HepG2 (cell line): ENCODE data around the gene NAV2. TPM values are rescaled to one million over a fixed set of nuclear protein-coding genes. Genes with fewer than 3 reads are reported as not detected.

ENCODE experiments used
- ATAC-seq: fragments of 200-7000 bp; cut with Tn5 transposase; 3 replicates; pipeline ENCODE4 v1.9.1; 2020; ENCODE audit warnings: mild to moderate bottlenecking, moderate library complexity
- BruUV-seq: library from RNA; stranded (reverse); fragments of 400-500 nt; replicated peaks from 2 replicates; lab custom pipeline; 2021; lab: Mats Ljungman, UMichigan
- CTCF ChIA-PET: fragments of 300-600 bp; formaldehyde crosslinking; extraction: SDS; loops from one replicate; lab custom pipeline; 2021; ENCODE audit warnings: low total read pairs, inconsistent platforms, low intra/inter-chr PET ratio; lab: Yijun Ruan, JAX
- POLR2A ChIA-PET: fragments of 350-600 bp; sonication (Branson Sonifier 250); formaldehyde crosslinking; loops from one replicate; lab custom pipeline; 2020; ENCODE audit warnings: antibody characterized with exemption, inconsistent platforms; lab: Yijun Ruan, JAX
- DNase-seq: peaks from one replicate; pipeline ENCODE4 v3.0.0-alpha.2; 2015; ENCODE audit warnings: low spot score
- FAIRE-seq: peaks from 3 replicates; lab custom pipeline; 2011; peaks lifted over from hg19 to GRCh38; lab: Jason Lieb, UNC
- H2AFZ ChIP-seq: one replicate; pipeline ENCODE4 v1.6.1; 2011; ENCODE audit warnings: low read length, inconsistent platforms
- H3K27ac ChIP-seq: fragments of 300-600 bp; 3 replicates; pipeline ENCODE4 v1.8.0; 2011; ENCODE audit warnings: mixed run types, mild to moderate bottlenecking, mixed read lengths, low read length, inconsistent platforms; ENCODE audit not compliant: insufficient read depth; ENCODE audit errors: extremely low read length
- H3K27me3 ChIP-seq, 2 experiments: fragments of 200-600 bp in 1 of 2; 2 replicates in 1 of 2; 3 replicates in 1 of 2; pipeline versions ENCODE4 v1.6.0 to v1.8.0; 2011; ENCODE audit warnings: low read length in 2 of 2, mild to moderate bottlenecking in 2 of 2, moderate library complexity in 2 of 2, inconsistent platforms in 1 of 2; ENCODE audit not compliant: insufficient read depth in 2 of 2, control insufficient read depth in 1 of 2
- H3K36me3 ChIP-seq, 2 experiments: fragments of 200-600 bp in 1 of 2; replicated peaks in 1 of 2; 2 replicates in 1 of 2; 3 replicates in 1 of 2; pipeline versions ENCODE4 v1.5.1 to v1.8.0; 2011; ENCODE audit warnings: low read length in 2 of 2, inconsistent platforms in 1 of 2; ENCODE audit not compliant: insufficient read depth in 2 of 2, control insufficient read depth in 1 of 2
- H3K4me1 ChIP-seq: 2 replicates; pipeline ENCODE4 v1.5.1; 2012; ENCODE audit warnings: low read length, inconsistent platforms; ENCODE audit not compliant: insufficient read depth
- H3K4me2 ChIP-seq: 2 replicates; pipeline ENCODE4 v1.6.0; 2011; ENCODE audit warnings: low read depth, low read length, inconsistent platforms
- H3K4me3 ChIP-seq, 3 experiments: fragments of 200-600 bp in 1 of 3; sonication (generic), shearing (Covaris generic) in 1 of 3; replicated peaks in 1 of 3; 2 replicates each; pipeline ENCODE4 v1.5.1; 2011 to 2016; ENCODE audit warnings: low read length in 3 of 3, inconsistent platforms in 2 of 3, low read depth in 2 of 3, mild to moderate bottlenecking in 2 of 3, control low read depth in 1 of 3, mixed read lengths in 1 of 3; ENCODE audit not compliant: insufficient read depth in 1 of 3
- H3K79me2 ChIP-seq: one replicate; pipeline ENCODE4 v1.6.1; 2011; ENCODE audit warnings: low read length, inconsistent platforms; ENCODE audit not compliant: insufficient read depth
- H3K9ac ChIP-seq: 2 replicates; pipeline ENCODE4 v1.6.0; 2011; ENCODE audit warnings: mild to moderate bottlenecking, low read depth, low read length, inconsistent platforms; ENCODE audit not compliant: insufficient read depth
- H3K9me3 ChIP-seq: 2 replicates; pipeline ENCODE4 v1.5.1; 2012; ENCODE audit warnings: mild to moderate bottlenecking, low read length
- H4K20me1 ChIP-seq: 2 replicates; pipeline ENCODE4 v1.6.0; 2011; ENCODE audit warnings: inconsistent platforms, mild to moderate bottlenecking, low read length, moderate library complexity; ENCODE audit not compliant: insufficient read depth
- ATF7-NPFF ChIP-seq: sonication (generic); formaldehyde crosslinking; IDR thresholded peaks from 2 replicates; pipeline ENCODE4 v1.8.1; 2023; ENCODE audit warnings: mild to moderate bottlenecking, low read depth, missing genetic modification reagents, moderate library complexity
- HIC2 ChIP-seq: sonication (generic); formaldehyde crosslinking; IDR thresholded peaks from 2 replicates; pipeline ENCODE4 v1.9.0; 2022; ENCODE audit warnings: low read depth, missing genetic modification reagents
- HNF1A ChIP-seq, 2 experiments: sonication (generic) in 1 of 2; formaldehyde crosslinking in 1 of 2; IDR thresholded peaks; 2 replicates each; pipeline versions ENCODE4 v1.4.0 to v1.6.1; 2016 to 2020; ENCODE audit warnings: borderline replicate concordance in 1 of 2, low read depth in 1 of 2, mild to moderate bottlenecking in 1 of 2, missing genetic modification reagents in 1 of 2
- IRF1 ChIP-seq: sonication (generic); formaldehyde crosslinking; IDR thresholded peaks from 2 replicates; pipeline ENCODE4 v1.4.0; 2020; ENCODE audit warnings: low read depth, mild to moderate bottlenecking, missing genetic modification reagents
- NFE2 ChIP-seq: sonication (generic); formaldehyde crosslinking; IDR thresholded peaks from 2 replicates; pipeline ENCODE4 v1.4.0; 2020; ENCODE audit warnings: missing genetic modification reagents
- NFKB2 ChIP-seq: sonication (generic); formaldehyde crosslinking; IDR thresholded peaks from 2 replicates; pipeline ENCODE4 v1.4.0; 2020; ENCODE audit warnings: missing genetic modification reagents, borderline replicate concordance
- SP5 ChIP-seq: IDR thresholded peaks from 2 replicates; pipeline ENCODE4 v1.6.1; 2016; ENCODE audit warnings: low read depth, borderline replicate concordance
- SUZ12 ChIP-seq: fragments of 150-350 bp; IDR thresholded peaks from 2 replicates; pipeline ENCODE4 v1.6.1; 2014; ENCODE audit warnings: low read depth, low read length
- ZFP1 ChIP-seq: IDR thresholded peaks from 2 replicates; pipeline ENCODE4 v1.6.1; 2016
- ZNF18 ChIP-seq: sonication (generic); formaldehyde crosslinking; IDR thresholded peaks from 2 replicates; pipeline ENCODE4 v1.8.0; 2022; ENCODE audit warnings: mild to moderate bottlenecking, missing genetic modification reagents; ENCODE audit not compliant: insufficient replicate concordance
- ZNF572 ChIP-seq: sonication (generic); formaldehyde crosslinking; IDR thresholded peaks from 2 replicates; pipeline ENCODE4 v1.5.1; 2020; ENCODE audit warnings: mild to moderate bottlenecking, missing genetic modification reagents
- ZNF704 ChIP-seq: sonication (generic); formaldehyde crosslinking; IDR thresholded peaks from 2 replicates; pipeline ENCODE4 v1.8.1; 2023; ENCODE audit warnings: mild to moderate bottlenecking, inconsistent platforms, moderate library complexity, missing genetic modification reagents, borderline replicate concordance
- ZSCAN9 ChIP-seq: IDR thresholded peaks from 2 replicates; pipeline ENCODE4 v1.6.1; 2016; ENCODE audit warnings: borderline replicate concordance
- WGBS: methylation state at CpG from one replicate; pipeline ENCODE4 v1.1.6; 2017; ENCODE audit warnings: low lambda C conversion rate; 5-methylcytosine and 5-hydroxymethylcytosine counted together
- in situ Hi-C: cut with HindIII; loops from 2 replicates; pipeline ENCODE4 v1.10.0; 2017; ENCODE audit warnings: low pct_unique_long_range_greater_than_20kb; ENCODE audit not compliant: extremely low pct_ligation_motif_present
- intact Hi-C: fragments of 100-400 bp; cut with micrococcal nuclease; formaldehyde crosslinking; loops from one replicate; pipeline ENCODE4 v1.10.0; 2022; ENCODE audit not compliant: unreplicated experiment
- polyA plus RNA-seq, 8 experiments: library from polyadenylated mRNA; depleted of rRNA in 3 of 8; stranded (reverse) in 7 of 8; unstranded in 1 of 8; fragments of >200 nt; fragmentation: Illumina TruSeq in 4 of 8; extraction: Trizol in 4 of 8; gene quantifications; 2 replicates each; pipeline versions ENCODE4 v1.2.1 to v1.2.3, GENCODE V29; 2011 to 2016; ENCODE audit warnings: low read depth in 4 of 8, missing spikeins in 1 of 8, mixed read lengths in 1 of 8; ENCODE audit not compliant: insufficient read depth in 1 of 8
- total RNA-seq, 5 experiments: library from RNA; depleted of rRNA; stranded (reverse); fragments of >200 nt; fragmentation: Illumina TruSeq; extraction: Trizol; gene quantifications; 2 replicates each; pipeline ENCODE4 v1.2.3, GENCODE V29; 2016; ENCODE audit warnings: low read depth in 1 of 5

NAV2 gene
- total and polyA plus RNA-seq, 2 of the 13 experiments (the other 11 are each of a cell fraction or from before 2014, with no cell fraction given): 9.3 to 34.6 TPM

GRCh38 chr11:19673924-19674729 lies 38.5 kb upstream of the NAV2 start:
- Histone ChIP-seq H3K79me2 (no peaks in the 10 kb centered on the region), H3K4me3 (no peak overlapping the region), H3K4me1 (no peaks in the 10 kb centered on the region), H3K4me2 (no peak overlapping the region), H2AFZ (no peak overlapping the region), H3K27ac (no peak overlapping the region), H3K9me3 (no peaks in the 10 kb centered on the region), H3K27me3 (peaks cover 0 to 42% of the 10 kb centered on the region in 2 experiments; a peak in 4 of 5 replicates), H4K20me1 (no peaks in the 10 kb centered on the region), H3K9ac (no peak overlapping the region), H3K36me3 (no peaks in the 10 kb centered on the region)
- DNase-seq: no peak
- 7% methylated on average over 14 of the region's 14 CpGs for WGBS
- FAIRE-seq: no peak
- BruUV-seq: no TSS peak
- POLR2A ChIA-PET: no interaction called here
- ATAC-seq: no peak
- in situ Hi-C loops (no loop called here), intact Hi-C loops (no loop called here)
- CTCF ChIA-PET: no interaction called here
- no peak for TF ChIP-seq ZNF572 (CRISPR knock-in tag)
- no peak for TF ChIP-seq ZNF18 (CRISPR knock-in tag)
- no peak for TF ChIP-seq HIC2 (CRISPR knock-in tag)
- TF ChIP-seq ZSCAN9 (CRISPR knock-in tag): no peak
- no peak for TF ChIP-seq ZFP1
- no peak for TF ChIP-seq IRF1 (CRISPR knock-in tag)
- TF ChIP-seq ZNF704 (CRISPR knock-in tag): no peak
- no peak for TF ChIP-seq HNF1A (IDR thresholded peaks at IDR 0.05; ENCODE audit: low read depth)
- TF ChIP-seq HNF1A (CRISPR knock-in tag; IDR thresholded peaks at IDR 0.05; ENCODE audit: borderline replicate concordance): no peak
- TF ChIP-seq NFE2 (CRISPR knock-in tag): no peak
- TF ChIP-seq ATF7-NPFF (CRISPR knock-in tag): no peak
- TF ChIP-seq SUZ12: no peak
- no peak for TF ChIP-seq SP5 (CRISPR knock-in tag)
- TF ChIP-seq NFKB2 (CRISPR knock-in tag): no peak
